HEK293 (cell line): ENCODE measurements around the gene FUCA2.

Experiments used
- CTCF ChIA-PET: fragments of 350-600 bp; formaldehyde crosslinking; extraction: SDS; loops from one replicate; lab custom pipeline; 2021; ENCODE audit warnings: antibody characterized with exemption; lab: Yijun Ruan, JAX
- POLR2A ChIA-PET: fragments of 300-600 bp; formaldehyde crosslinking; extraction: SDS; loops from one replicate; lab custom pipeline; 2020; ENCODE audit warnings: antibody characterized with exemption, inconsistent platforms; lab: Yijun Ruan, JAX
- H3K27ac ChIP-seq: fragments of 200-500 bp; sonication (Bioruptor generic); 2 replicates; pipeline ENCODE4 v1.5.1; 2014; ENCODE audit warnings: low read depth, low read length, control low read depth, inconsistent platforms; ENCODE audit errors: extremely low read depth
- H3K36me3 ChIP-seq, 2 experiments: fragments of 200-500 bp in 1 of 2; sonication (Bioruptor generic) in 1 of 2; 1 replicate in 1 of 2; 2 replicates in 1 of 2; pipeline ENCODE4 v1.5.1; 2014 to 2017; ENCODE audit warnings: inconsistent platforms in 2 of 2, low read length in 2 of 2; ENCODE audit not compliant: control insufficient read depth in 2 of 2, insufficient read depth in 1 of 2
- H3K4me1 ChIP-seq: fragments of 200-500 bp; sonication (Bioruptor generic); 2 replicates; pipeline ENCODE4 v1.5.1; 2014; ENCODE audit warnings: mild to moderate bottlenecking, low read length, inconsistent platforms; ENCODE audit not compliant: control insufficient read depth, insufficient read depth
- H3K4me3 ChIP-seq: 2 replicates; pipeline ENCODE4 v1.5.1; 2011; ENCODE audit warnings: low read depth, mild to moderate bottlenecking, control low read depth, low read length, moderate library complexity
- H3K9me3 ChIP-seq: fragments of 200-500 bp; sonication (Bioruptor generic); 2 replicates; pipeline ENCODE4 v1.5.1; 2014; ENCODE audit warnings: low read depth, low read length, inconsistent platforms; ENCODE audit not compliant: control insufficient read depth, insufficient read depth
- FEZF1 ChIP-seq: fragments of 450-650 bp; formaldehyde crosslinking; IDR thresholded peaks from 2 replicates; pipeline ENCODE4 v1.5.1; 2016; ENCODE audit warnings: missing biosample characterization, missing genetic modification characterization
- HIC1 ChIP-seq: fragments of 450-650 bp; formaldehyde crosslinking; IDR thresholded peaks from 2 replicates; pipeline ENCODE4 v1.5.1; 2016; ENCODE audit warnings: missing biosample characterization, missing genetic modification characterization
- KLF8 ChIP-seq: fragments of 450-650 bp; formaldehyde crosslinking; IDR thresholded peaks from 2 replicates; pipeline ENCODE4 v1.5.1; 2016; ENCODE audit warnings: missing biosample characterization, missing genetic modification characterization
- SP2 ChIP-seq: fragments of 450-650 bp; formaldehyde crosslinking; IDR thresholded peaks from 2 replicates; pipeline ENCODE4 v1.5.1; 2016; ENCODE audit warnings: missing biosample characterization, missing genetic modification characterization
- ZBTB21 ChIP-seq: fragments of 450-650 bp; formaldehyde crosslinking; IDR thresholded peaks from 2 replicates; pipeline ENCODE4 v1.5.1; 2017; ENCODE audit warnings: missing biosample characterization, missing genetic modification characterization
- ZBTB26 ChIP-seq: fragments of 450-650 bp; formaldehyde crosslinking; optimal IDR thresholded peaks from 2 replicates; pipeline ENCODE3; 2016; ENCODE audit warnings: missing biosample characterization, mild to moderate bottlenecking, missing genetic modification characterization
- ZFP3 ChIP-seq: fragments of 450-650 bp; formaldehyde crosslinking; IDR thresholded peaks from 2 replicates; pipeline ENCODE4 v1.5.1; 2016; ENCODE audit warnings: low read depth, missing biosample characterization, missing genetic modification characterization
- ZFP41 ChIP-seq: fragments of 450-650 bp; formaldehyde crosslinking; IDR thresholded peaks from 2 replicates; pipeline ENCODE4 v1.5.1; 2016; ENCODE audit warnings: missing biosample characterization, missing genetic modification characterization, borderline replicate concordance
- ZNF146 ChIP-seq: fragments of 450-650 bp; formaldehyde crosslinking; IDR thresholded peaks from 2 replicates; pipeline ENCODE4 v1.5.1; 2016; ENCODE audit warnings: missing biosample characterization, missing genetic modification characterization
- ZNF274 ChIP-seq, 2 experiments: fragments of 200-500 bp in 1 of 2; fragments of 450-650 bp in 1 of 2; sonication (Bioruptor generic) in 1 of 2; formaldehyde crosslinking in 1 of 2; IDR thresholded peaks; 2 replicates each; pipeline versions ENCODE4 v1.5.1 to v1.6.1; 2014 to 2016; ENCODE audit warnings: borderline replicate concordance in 1 of 2, inconsistent platforms in 1 of 2, low read length in 1 of 2, missing biosample characterization in 1 of 2, missing genetic modification characterization in 1 of 2
- ZNF394 ChIP-seq: fragments of 450-650 bp; formaldehyde crosslinking; IDR thresholded peaks from 2 replicates; pipeline ENCODE4 v1.5.1; 2016; ENCODE audit warnings: missing biosample characterization, missing genetic modification characterization, mild to moderate bottlenecking, moderate library complexity, borderline replicate concordance
- ZNF626 ChIP-seq: fragments of 450-650 bp; sonication (Bioruptor Pico); formaldehyde crosslinking; IDR thresholded peaks from 2 replicates; pipeline ENCODE4 v1.5.1; 2018; ENCODE audit warnings: missing biosample characterization, missing genetic modification characterization, inconsistent platforms
- ZNF843 ChIP-seq: fragments of 450-650 bp; formaldehyde crosslinking; IDR thresholded peaks from 2 replicates; pipeline ENCODE4 v1.5.1; 2016; ENCODE audit warnings: missing biosample characterization, missing genetic modification characterization
- TF ChIP-seq, protein P1 (sequence below): fragments of 450-650 bp; formaldehyde crosslinking; IDR thresholded peaks from 2 replicates; pipeline ENCODE4 v1.5.1; 2016; ENCODE audit warnings: missing biosample characterization, missing genetic modification characterization
- TF ChIP-seq, protein P2 (sequence below): fragments of 450-650 bp; formaldehyde crosslinking; IDR thresholded peaks from 2 replicates; pipeline ENCODE4 v1.5.1; 2016; ENCODE audit warnings: missing biosample characterization, missing genetic modification characterization, borderline replicate concordance
- TF ChIP-seq, protein P3 (sequence below): fragments of 450-650 bp; formaldehyde crosslinking; IDR thresholded peaks from 2 replicates; pipeline ENCODE4 v1.5.1; 2016; ENCODE audit warnings: missing biosample characterization, missing genetic modification characterization, borderline replicate concordance
- TF ChIP-seq, protein P4 (sequence below): fragments of 450-650 bp; formaldehyde crosslinking; IDR thresholded peaks from 2 replicates; pipeline ENCODE4 v1.5.1; 2016; ENCODE audit warnings: missing biosample characterization, missing genetic modification characterization

Gene FUCA2

GRCh38 chr6:143450453-143451371 lies 60.8 kb downstream of the FUCA2 start, which contains the start of the genes ADAT2 and PEX3:
ADAT2 (minus strand) TSS chr6:143450695; CDS start chr6:143450658, 37 bp downstream.
PEX3 (plus strand) TSS chr6:143450805; CDS start chr6:143451043, 238 bp downstream.
- POLR2A ChIA-PET, result interaction anchor here (0.8 to 1.4 kb wide), 14 partner anchors 9 to 1147 kb away, joined by 3 to 9 read pairs (median 4); partner anchors contain the start of genes FUCA2 and LTV1
- TF ChIP-seq ZNF394 (tag by site-specific recombination) (peak; percentile 94), ZNF626 (tag by site-specific recombination) (peak; percentile 40; the same call in 1 of the 2 replicates), KLF8 (tag by site-specific recombination) (peak; percentile 98), ZFP41 (peak; percentile 67; the same call in 1 of the 2 replicates), ZBTB26 (tag by site-specific recombination) (peak; percentile 89), ZNF843 (tag by site-specific recombination) (peak; percentile 87), ZFP3 (tag by site-specific recombination) (peak; percentile 58), ZNF274 (IDR thresholded peaks at IDR 0.05; ENCODE audit: low read length) (no peak), ZNF274 (tag by site-specific recombination; IDR thresholded peaks at IDR 0.05; ENCODE audit: borderline replicate concordance) (no peak), ZNF146 (tag by site-specific recombination) (peak; percentile 89), HIC1 (tag by site-specific recombination) (peak; percentile 80), SP2 (tag by site-specific recombination) (peak; percentile 88), FEZF1 (tag by site-specific recombination) (peak; percentile 61), ZBTB21 (tag by site-specific recombination) (peak; percentile 83)
- TF ChIP-seq, protein P1, sequence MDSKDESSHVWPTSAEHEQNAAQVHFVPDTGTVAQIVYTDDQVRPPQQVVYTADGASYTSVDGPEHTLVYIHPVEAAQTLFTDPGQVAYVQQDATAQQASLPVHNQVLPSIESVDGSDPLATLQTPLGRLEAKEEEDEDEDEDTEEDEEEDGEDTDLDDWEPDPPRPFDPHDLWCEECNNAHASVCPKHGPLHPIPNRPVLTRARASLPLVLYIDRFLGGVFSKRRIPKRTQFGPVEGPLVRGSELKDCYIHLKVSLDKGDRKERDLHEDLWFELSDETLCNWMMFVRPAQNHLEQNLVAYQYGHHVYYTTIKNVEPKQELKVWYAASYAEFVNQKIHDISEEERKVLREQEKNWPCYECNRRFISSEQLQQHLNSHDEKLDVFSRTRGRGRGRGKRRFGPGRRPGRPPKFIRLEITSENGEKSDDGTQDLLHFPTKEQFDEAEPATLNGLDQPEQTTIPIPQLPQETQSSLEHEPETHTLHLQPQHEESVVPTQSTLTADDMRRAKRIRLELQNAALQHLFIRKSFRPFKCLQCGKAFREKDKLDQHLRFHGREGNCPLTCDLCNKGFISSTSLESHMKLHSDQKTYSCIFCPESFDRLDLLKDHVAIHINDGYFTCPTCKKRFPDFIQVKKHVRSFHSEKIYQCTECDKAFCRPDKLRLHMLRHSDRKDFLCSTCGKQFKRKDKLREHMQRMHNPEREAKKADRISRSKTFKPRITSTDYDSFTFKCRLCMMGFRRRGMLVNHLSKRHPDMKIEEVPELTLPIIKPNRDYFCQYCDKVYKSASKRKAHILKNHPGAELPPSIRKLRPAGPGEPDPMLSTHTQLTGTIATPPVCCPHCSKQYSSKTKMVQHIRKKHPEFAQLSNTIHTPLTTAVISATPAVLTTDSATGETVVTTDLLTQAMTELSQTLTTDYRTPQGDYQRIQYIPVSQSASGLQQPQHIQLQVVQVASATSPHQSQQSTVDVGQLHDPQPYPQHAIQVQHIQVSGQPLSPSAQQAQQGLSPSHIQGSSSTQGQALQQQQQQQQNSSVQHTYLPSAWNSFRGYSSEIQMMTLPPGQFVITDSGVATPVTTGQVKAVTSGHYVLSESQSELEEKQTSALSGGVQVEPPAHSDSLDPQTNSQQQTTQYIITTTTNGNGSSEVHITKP (tag by site-specific recombination), result peak; percentile 71
- TF ChIP-seq, protein P2, sequence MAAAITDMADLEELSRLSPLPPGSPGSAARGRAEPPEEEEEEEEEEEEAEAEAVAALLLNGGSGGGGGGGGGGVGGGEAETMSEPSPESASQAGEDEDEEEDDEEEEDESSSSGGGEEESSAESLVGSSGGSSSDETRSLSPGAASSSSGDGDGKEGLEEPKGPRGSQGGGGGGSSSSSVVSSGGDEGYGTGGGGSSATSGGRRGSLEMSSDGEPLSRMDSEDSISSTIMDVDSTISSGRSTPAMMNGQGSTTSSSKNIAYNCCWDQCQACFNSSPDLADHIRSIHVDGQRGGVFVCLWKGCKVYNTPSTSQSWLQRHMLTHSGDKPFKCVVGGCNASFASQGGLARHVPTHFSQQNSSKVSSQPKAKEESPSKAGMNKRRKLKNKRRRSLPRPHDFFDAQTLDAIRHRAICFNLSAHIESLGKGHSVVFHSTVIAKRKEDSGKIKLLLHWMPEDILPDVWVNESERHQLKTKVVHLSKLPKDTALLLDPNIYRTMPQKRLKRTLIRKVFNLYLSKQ (tag by site-specific recombination), result peak; percentile 78; the same call in 1 of the 2 replicates
- TF ChIP-seq, protein P3, sequence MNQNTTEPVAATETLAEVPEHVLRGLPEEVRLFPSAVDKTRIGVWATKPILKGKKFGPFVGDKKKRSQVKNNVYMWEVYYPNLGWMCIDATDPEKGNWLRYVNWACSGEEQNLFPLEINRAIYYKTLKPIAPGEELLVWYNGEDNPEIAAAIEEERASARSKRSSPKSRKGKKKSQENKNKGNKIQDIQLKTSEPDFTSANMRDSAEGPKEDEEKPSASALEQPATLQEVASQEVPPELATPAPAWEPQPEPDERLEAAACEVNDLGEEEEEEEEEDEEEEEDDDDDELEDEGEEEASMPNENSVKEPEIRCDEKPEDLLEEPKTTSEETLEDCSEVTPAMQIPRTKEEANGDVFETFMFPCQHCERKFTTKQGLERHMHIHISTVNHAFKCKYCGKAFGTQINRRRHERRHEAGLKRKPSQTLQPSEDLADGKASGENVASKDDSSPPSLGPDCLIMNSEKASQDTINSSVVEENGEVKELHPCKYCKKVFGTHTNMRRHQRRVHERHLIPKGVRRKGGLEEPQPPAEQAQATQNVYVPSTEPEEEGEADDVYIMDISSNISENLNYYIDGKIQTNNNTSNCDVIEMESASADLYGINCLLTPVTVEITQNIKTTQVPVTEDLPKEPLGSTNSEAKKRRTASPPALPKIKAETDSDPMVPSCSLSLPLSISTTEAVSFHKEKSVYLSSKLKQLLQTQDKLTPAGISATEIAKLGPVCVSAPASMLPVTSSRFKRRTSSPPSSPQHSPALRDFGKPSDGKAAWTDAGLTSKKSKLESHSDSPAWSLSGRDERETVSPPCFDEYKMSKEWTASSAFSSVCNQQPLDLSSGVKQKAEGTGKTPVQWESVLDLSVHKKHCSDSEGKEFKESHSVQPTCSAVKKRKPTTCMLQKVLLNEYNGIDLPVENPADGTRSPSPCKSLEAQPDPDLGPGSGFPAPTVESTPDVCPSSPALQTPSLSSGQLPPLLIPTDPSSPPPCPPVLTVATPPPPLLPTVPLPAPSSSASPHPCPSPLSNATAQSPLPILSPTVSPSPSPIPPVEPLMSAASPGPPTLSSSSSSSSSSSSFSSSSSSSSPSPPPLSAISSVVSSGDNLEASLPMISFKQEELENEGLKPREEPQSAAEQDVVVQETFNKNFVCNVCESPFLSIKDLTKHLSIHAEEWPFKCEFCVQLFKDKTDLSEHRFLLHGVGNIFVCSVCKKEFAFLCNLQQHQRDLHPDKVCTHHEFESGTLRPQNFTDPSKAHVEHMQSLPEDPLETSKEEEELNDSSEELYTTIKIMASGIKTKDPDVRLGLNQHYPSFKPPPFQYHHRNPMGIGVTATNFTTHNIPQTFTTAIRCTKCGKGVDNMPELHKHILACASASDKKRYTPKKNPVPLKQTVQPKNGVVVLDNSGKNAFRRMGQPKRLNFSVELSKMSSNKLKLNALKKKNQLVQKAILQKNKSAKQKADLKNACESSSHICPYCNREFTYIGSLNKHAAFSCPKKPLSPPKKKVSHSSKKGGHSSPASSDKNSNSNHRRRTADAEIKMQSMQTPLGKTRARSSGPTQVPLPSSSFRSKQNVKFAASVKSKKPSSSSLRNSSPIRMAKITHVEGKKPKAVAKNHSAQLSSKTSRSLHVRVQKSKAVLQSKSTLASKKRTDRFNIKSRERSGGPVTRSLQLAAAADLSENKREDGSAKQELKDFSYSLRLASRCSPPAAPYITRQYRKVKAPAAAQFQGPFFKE, result no peak
- TF ChIP-seq, protein P4, sequence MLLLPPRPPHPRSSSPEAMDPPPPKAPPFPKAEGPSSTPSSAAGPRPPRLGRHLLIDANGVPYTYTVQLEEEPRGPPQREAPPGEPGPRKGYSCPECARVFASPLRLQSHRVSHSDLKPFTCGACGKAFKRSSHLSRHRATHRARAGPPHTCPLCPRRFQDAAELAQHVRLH (tag by site-specific recombination), result peak; percentile 97

More at GRCh38 chr6:143450453-143451371, 60.8 kb downstream of the FUCA2 start, which contains the start of the genes ADAT2 and PEX3:
- Histone ChIP-seq H3K9me3 (no peaks in the 10 kb centered on the region), H3K4me3 (peak within 1 kb of the TSS; percentile 87), H3K36me3 (peaks cover 7 to 16% of the 10 kb centered on the region in 2 experiments; a peak in 2 of 3 replicates), H3K27ac (peak within 1 kb of the TSS; percentile 65), H3K4me1 (peaks cover 4% of the 10 kb centered on the region; the same call in 1 of the 2 replicates)
- CTCF ChIA-PET, result interaction anchor here (0.6 to 0.8 kb wide), 3 partner anchors 26 to 504 kb away, joined by 3 read pairs; no protein-coding TSS in a partner anchor
